Globus pallidus (tissue), 1 donor: ENCODE results near the gene MEX3D.

Experiments used
- DNase-seq: peaks from one replicate; pipeline ENCODE4 v3.0.0-alpha.2; 2015; ENCODE audit warnings: low spot score

The MEX3D gene

GRCh38 chr19:1593501-1593772 is 25.3 kb upstream of the MEX3D start:
- no peak for DNase-seq

- peak; percentile 94 for DNase-seq
Measured at GRCh38 chr19:1592755-1593500, 24.8 kb upstream of the MEX3D start, which contains the start of gene MBD3. Gene MBD3 (minus strand): TSS chr19:1592865. CDS start chr19:1592631, 234 bp downstream.

- DNase-seq: peak; percentile 86
Measured at GRCh38 chr19:1592024-1592754, 24.1 kb upstream of the MEX3D start.

GRCh38 chr19:1591421-1592023 is 23.4 kb upstream of the MEX3D start:
- DNase-seq: no peak

GRCh38 chr19:1590641-1591397 is 22.7 kb upstream of the MEX3D start:
- DNase-seq: no peak

- DNase-seq: no peak
Measured at GRCh38 chr19:1587872-1588271, 19.7 kb upstream of the MEX3D start.

- no peak for DNase-seq
Measured at GRCh38 chr19:1585243-1585580, 17.1 kb upstream of the MEX3D start.

GRCh38 chr19:1584500-1585242 is 16.5 kb upstream of the MEX3D start:
- no peak for DNase-seq

GRCh38 chr19:1582201-1582600 is 14.1 kb upstream of the MEX3D start:
- no peak for DNase-seq

- no peak for DNase-seq
Measured at GRCh38 chr19:1580957-1581356, 12.8 kb upstream of the MEX3D start.

GRCh38 chr19:1580382-1580781 is 12.3 kb upstream of the MEX3D start:
- DNase-seq: no peak

- DNase-seq: no peak
Measured at GRCh38 chr19:1579222-1579621, 11.1 kb upstream of the MEX3D start.

GRCh38 chr19:1577929-1578618 is 9.9 kb upstream of the MEX3D start:
- DNase-seq: no peak

GRCh38 chr19:1577090-1577928 is 9.2 kb upstream of the MEX3D start:
- DNase-seq: no peak

GRCh38 chr19:1576242-1577089 is 8.3 kb upstream of the MEX3D start:
- no peak for DNase-seq

- DNase-seq: no peak
Measured at GRCh38 chr19:1575323-1576241, 7.5 kb upstream of the MEX3D start.

GRCh38 chr19:1574354-1575136 is 6.4 kb upstream of the MEX3D start:
- DNase-seq: no peak

- no peak for DNase-seq
Measured at GRCh38 chr19:1572795-1573194, 4.7 kb upstream of the MEX3D start.
